ENCODE results near the gene MCM5. TPM values are rescaled to one million over a fixed set of nuclear protein-coding genes. Genes with fewer than 3 reads are reported as not detected.

MCM5 gene
- total and polyA plus RNA-seq, 2 of the 13 experiments (the other 11 are each of a cell fraction or from before 2014, with no cell fraction given): 40.2 to 93.5 TPM

DNA sequence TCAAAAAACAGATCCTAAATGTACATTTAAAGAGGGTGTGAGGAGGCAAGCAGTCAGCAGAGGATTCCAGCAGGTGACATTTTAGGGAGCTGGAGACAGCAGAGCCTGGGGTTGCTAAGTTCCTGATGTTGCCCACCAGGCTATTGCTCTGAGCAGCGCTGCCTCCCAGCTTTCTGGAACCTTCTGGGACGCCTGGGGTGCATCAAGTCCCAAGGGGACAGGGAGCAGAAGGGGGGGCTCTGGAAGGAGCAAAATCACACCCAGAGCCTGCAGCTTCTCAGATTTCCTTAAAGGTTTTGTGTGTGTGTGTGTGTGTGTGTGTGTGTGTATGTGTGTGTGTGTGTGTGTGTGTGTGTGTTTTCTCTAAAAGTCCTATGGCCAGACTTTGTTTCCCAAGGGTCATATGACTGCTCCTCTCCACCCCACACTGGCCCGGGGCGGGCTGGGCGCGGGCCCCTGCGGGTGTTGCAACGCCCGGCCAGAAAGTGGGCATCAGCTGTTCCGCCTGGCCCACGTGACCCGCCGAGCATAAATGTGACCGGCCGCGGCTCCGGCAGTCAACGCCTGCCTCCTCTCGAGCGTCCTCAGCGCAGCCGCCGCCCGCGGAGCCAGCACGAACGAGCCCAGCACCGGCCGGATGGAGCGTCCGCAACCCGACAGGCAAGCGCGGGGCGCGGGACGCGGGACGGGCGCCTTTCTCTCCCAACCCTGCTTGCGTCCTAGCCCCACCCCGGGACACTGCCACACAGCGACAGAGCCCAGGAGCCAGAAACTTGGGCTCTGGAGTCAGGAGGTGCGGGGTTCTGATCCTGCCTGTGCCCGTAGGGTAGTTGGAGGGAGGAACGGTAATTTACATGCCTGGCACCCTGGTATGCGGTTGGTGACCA is 19.2 kb upstream of the MCM5 start, which contains the start of gene HMOX1 (continued):
- TF ChIP-seq, protein P1, sequence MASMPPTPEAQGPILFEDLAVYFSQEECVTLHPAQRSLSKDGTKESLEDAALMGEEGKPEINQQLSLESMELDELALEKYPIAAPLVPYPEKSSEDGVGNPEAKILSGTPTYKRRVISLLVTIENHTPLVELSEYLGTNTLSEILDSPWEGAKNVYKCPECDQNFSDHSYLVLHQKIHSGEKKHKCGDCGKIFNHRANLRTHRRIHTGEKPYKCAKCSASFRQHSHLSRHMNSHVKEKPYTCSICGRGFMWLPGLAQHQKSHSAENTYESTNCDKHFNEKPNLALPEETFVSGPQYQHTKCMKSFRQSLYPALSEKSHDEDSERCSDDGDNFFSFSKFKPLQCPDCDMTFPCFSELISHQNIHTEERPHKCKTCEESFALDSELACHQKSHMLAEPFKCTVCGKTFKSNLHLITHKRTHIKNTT (CRISPR knock-in tag; IDR thresholded peaks at IDR 0.05): no peak
- TF ChIP-seq DPF2 (CRISPR knock-in tag; IDR thresholded peaks at IDR 0.05; ENCODE audit: borderline replicate concordance, low read depth): no peak
- TF ChIP-seq, protein P2, sequence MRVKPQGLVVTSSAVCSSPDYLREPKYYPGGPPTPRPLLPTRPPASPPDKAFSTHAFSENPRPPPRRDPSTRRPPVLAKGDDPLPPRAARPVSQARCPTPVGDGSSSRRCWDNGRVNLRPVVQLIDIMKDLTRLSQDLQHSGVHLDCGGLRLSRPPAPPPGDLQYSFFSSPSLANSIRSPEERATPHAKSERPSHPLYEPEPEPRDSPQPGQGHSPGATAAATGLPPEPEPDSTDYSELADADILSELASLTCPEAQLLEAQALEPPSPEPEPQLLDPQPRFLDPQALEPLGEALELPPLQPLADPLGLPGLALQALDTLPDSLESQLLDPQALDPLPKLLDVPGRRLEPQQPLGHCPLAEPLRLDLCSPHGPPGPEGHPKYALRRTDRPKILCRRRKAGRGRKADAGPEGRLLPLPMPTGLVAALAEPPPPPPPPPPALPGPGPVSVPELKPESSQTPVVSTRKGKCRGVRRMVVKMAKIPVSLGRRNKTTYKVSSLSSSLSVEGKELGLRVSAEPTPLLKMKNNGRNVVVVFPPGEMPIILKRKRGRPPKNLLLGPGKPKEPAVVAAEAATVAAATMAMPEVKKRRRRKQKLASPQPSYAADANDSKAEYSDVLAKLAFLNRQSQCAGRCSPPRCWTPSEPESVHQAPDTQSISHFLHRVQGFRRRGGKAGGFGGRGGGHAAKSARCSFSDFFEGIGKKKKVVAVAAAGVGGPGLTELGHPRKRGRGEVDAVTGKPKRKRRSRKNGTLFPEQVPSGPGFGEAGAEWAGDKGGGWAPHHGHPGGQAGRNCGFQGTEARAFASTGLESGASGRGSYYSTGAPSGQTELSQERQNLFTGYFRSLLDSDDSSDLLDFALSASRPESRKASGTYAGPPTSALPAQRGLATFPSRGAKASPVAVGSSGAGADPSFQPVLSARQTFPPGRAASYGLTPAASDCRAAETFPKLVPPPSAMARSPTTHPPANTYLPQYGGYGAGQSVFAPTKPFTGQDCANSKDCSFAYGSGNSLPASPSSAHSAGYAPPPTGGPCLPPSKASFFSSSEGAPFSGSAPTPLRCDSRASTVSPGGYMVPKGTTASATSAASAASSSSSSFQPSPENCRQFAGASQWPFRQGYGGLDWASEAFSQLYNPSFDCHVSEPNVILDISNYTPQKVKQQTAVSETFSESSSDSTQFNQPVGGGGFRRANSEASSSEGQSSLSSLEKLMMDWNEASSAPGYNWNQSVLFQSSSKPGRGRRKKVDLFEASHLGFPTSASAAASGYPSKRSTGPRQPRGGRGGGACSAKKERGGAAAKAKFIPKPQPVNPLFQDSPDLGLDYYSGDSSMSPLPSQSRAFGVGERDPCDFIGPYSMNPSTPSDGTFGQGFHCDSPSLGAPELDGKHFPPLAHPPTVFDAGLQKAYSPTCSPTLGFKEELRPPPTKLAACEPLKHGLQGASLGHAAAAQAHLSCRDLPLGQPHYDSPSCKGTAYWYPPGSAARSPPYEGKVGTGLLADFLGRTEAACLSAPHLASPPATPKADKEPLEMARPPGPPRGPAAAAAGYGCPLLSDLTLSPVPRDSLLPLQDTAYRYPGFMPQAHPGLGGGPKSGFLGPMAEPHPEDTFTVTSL (CRISPR knock-in tag; IDR thresholded peaks at IDR 0.05; ENCODE audit: borderline replicate concordance): no peak
- TF ChIP-seq ZNF547 (CRISPR knock-in tag; IDR thresholded peaks at IDR 0.05): no peak; the same call in 1 of the 2 replicates
- TF ChIP-seq PLRG1 (conservative IDR thresholded peaks at IDR 0.05): no peak
- TF ChIP-seq ZNF775 (CRISPR knock-in tag; IDR thresholded peaks at IDR 0.05; ENCODE audit: borderline replicate concordance): no peak
- TF ChIP-seq HNRNPH1 (optimal IDR thresholded peaks at IDR 0.05; ENCODE audit: low read depth, low read length): no peak
- TF ChIP-seq, protein P3, sequence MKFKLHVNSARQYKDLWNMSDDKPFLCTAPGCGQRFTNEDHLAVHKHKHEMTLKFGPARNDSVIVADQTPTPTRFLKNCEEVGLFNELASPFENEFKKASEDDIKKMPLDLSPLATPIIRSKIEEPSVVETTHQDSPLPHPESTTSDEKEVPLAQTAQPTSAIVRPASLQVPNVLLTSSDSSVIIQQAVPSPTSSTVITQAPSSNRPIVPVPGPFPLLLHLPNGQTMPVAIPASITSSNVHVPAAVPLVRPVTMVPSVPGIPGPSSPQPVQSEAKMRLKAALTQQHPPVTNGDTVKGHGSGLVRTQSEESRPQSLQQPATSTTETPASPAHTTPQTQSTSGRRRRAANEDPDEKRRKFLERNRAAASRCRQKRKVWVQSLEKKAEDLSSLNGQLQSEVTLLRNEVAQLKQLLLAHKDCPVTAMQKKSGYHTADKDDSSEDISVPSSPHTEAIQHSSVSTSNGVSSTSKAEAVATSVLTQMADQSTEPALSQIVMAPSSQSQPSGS (CRISPR knock-in tag; IDR thresholded peaks at IDR 0.05): peak; percentile 52; the same call in 1 of the 2 replicates
- peak; percentile 79 to 93 for TF ChIP-seq POLR2A (IDR thresholded peaks at IDR 0.05; ENCODE audit: insufficient read depth in 1 of 2, low read depth in 2 of 2, low read length in 2 of 2)
- peak; percentile 56; the same call in 1 of the 2 replicates for TF ChIP-seq GATA4 (IDR thresholded peaks at IDR 0.05; ENCODE audit: borderline replicate concordance, low read depth)
- TF ChIP-seq, protein P4, sequence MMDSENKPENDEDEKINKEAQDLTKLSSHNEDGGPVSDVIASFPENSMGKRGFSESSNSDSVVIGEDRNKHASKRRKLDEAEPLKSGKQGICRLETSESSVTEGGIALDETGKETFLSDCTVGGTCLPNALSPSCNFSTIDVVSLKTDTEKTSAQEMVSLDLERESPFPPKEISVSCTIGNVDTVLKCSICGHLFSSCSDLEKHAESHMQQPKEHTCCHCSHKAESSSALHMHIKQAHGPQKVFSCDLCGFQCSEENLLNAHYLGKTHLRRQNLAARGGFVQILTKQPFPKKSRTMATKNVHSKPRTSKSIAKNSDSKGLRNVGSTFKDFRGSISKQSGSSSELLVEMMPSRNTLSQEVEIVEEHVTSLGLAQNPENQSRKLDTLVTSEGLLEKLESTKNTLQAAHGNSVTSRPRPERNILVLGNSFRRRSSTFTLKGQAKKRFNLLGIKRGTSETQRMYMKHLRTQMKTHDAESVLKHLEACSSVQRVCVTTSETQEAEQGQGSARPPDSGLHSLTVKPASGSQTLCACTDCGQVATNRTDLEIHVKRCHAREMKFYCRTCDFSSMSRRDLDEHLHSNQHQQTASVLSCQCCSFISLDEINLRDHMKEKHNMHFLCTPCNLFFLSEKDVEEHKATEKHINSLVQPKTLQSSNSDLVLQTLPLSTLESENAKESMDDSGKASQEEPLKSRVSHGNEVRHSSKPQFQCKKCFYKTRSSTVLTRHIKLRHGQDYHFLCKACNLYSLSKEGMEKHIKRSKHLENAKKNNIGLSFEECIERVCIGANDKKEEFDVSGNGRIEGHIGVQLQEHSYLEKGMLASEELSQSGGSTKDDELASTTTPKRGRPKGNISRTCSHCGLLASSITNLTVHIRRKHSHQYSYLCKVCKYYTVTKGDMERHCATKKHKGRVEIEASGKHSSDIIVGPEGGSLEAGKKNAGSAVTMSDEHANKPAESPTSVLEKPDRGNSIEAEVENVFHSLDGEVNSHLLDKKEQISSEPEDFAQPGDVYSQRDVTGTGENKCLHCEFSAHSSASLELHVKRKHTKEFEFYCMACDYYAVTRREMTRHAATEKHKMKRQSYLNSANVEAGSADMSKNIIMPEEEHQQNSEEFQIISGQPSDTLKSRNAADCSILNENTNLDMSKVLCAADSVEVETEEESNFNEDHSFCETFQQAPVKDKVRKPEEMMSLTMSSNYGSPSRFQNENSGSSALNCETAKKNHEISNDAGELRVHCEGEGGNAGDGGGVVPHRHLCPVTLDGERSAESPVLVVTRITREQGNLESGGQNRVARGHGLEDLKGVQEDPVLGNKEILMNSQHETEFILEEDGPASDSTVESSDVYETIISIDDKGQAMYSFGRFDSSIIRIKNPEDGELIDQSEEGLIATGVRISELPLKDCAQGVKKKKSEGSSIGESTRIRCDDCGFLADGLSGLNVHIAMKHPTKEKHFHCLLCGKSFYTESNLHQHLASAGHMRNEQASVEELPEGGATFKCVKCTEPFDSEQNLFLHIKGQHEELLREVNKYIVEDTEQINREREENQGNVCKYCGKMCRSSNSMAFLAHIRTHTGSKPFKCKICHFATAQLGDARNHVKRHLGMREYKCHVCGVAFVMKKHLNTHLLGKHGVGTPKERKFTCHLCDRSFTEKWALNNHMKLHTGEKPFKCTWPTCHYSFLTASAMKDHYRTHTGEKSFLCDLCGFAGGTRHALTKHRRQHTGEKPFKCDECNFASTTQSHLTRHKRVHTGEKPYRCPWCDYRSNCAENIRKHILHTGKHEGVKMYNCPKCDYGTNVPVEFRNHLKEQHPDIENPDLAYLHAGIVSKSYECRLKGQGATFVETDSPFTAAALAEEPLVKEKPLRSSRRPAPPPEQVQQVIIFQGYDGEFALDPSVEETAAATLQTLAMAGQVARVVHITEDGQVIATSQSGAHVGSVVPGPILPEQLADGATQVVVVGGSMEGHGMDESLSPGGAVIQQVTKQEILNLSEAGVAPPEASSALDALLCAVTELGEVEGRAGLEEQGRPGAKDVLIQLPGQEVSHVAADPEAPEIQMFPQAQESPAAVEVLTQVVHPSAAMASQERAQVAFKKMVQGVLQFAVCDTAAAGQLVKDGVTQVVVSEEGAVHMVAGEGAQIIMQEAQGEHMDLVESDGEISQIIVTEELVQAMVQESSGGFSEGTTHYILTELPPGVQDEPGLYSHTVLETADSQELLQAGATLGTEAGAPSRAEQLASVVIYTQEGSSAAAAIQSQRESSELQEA (CRISPR knock-in tag; IDR thresholded peaks at IDR 0.05; ENCODE audit: not compliant biosample characterization): no peak

Measured in HepG2 (cell line).